ENCODE data around the gene NUTM2F. TPM values are rescaled to one million over a fixed set of nuclear protein-coding genes. Genes with fewer than 3 reads are reported as not detected.
"Not testable (repeated sequence)": the region's sequence is repeated elsewhere in the genome, so short reads cannot be mapped to it uniquely, and the experiment has no call there.

Gene NUTM2F
- total and polyA plus RNA-seq, 2 donors (not counting 3 experiments of a cell fraction or from before 2014, with no cell fraction given) = not detected

GRCh38 chr9:94374176-94375056 is 46.0 kb upstream of the NUTM2F start:
- intact Hi-C loops (cut with micrococcal nuclease); H3K9me1 ChIP-seq (replicated peaks; ENCODE audit: control insufficient read depth, extremely low read depth, insufficient read depth, low read length); BruUV-seq (replicated peaks); CTCF ChIA-PET; H3K9me3 ChIP-seq (replicated peaks; ENCODE audit: control insufficient read depth, insufficient read depth, low read length); H3K4me1 ChIP-seq (ENCODE audit: control insufficient read depth, extremely low read depth, insufficient read depth, low read length); dilution Hi-C loops (cut with MboI; ENCODE audit: extremely low pct_ligation_motif_present, low sequenced_read_pairs); H3K36me3 ChIP-seq (ENCODE audit: control insufficient read depth in 2 of 2, extremely low read depth in 1 of 2, insufficient read depth in 2 of 2, low read length in 2 of 2); H4K20me1 ChIP-seq (replicated peaks; ENCODE audit: control insufficient read depth, extremely low read depth, insufficient read depth, low read length); H3K27me3 ChIP-seq (ENCODE audit: control insufficient read depth in 2 of 2, insufficient read depth in 2 of 2, low read length in 2 of 2): not testable (repeated sequence)
- peak; percentile 93 for DNase-seq (ENCODE audit: low read depth, low spot score)
- peak overlapping the region; percentile 74 for H3K4me2 ChIP-seq (ENCODE audit: insufficient read depth, low read length)
- TF ChIP-seq POLR2A (IDR thresholded peaks at IDR 0.05; ENCODE audit: low read depth, low read length) = peak; percentile 59
- peak; percentile 79 for TF ChIP-seq POLR2AphosphoS5 (IDR thresholded peaks at IDR 0.05; ENCODE audit: insufficient read depth, low read depth, low read length)
- peak overlapping the region; percentile 53 for H3K27ac ChIP-seq (ENCODE audit: insufficient read depth, low read depth, low read length)
- H3K9ac ChIP-seq (replicated peaks; ENCODE audit: extremely low read depth, insufficient read depth, low read length) = peak overlapping the region; percentile 47
- H3K4me3 ChIP-seq (replicated peaks in 1 of 3; ENCODE audit: insufficient read depth in 1 of 3, low read depth in 1 of 3, low read length in 3 of 3) = peak overlapping the region; percentile 31 to 67 (median 66)
- FAIRE-seq = peak; percentile 100
- peak overlapping the region; percentile 82 for H2AFZ ChIP-seq (ENCODE audit: low read depth, low read length)
- H3K79me2 ChIP-seq (ENCODE audit: control insufficient read depth, insufficient read depth, low read length) = peaks cover 17% of the 10 kb centered on the region
- POLR2A ChIA-PET = interaction anchor here (0.6 kb wide), 1 partner anchor 83 kb away, joined by 3 read pairs; no protein-coding TSS in a partner anchor

- peak overlapping the region; percentile 20 for H2AFZ ChIP-seq (ENCODE audit: low read depth, low read length)
Measured at GRCh38 chr9:94373779-94374175, 45.3 kb upstream of the NUTM2F start.

GRCh38 chr9:94370266-94370665 is 41.8 kb upstream of the NUTM2F start:
- H3K9ac ChIP-seq (replicated peaks; ENCODE audit: extremely low read depth, insufficient read depth, low read length); DNase-seq (ENCODE audit: low read depth, low spot score); H3K4me1 ChIP-seq (ENCODE audit: control insufficient read depth, extremely low read depth, insufficient read depth, low read length); BruUV-seq (replicated peaks); H3K9me3 ChIP-seq (replicated peaks; ENCODE audit: control insufficient read depth, insufficient read depth, low read length); H3K4me3 ChIP-seq (replicated peaks in 1 of 3; ENCODE audit: insufficient read depth in 1 of 3, low read depth in 1 of 3, low read length in 3 of 3); H3K4me2 ChIP-seq (ENCODE audit: insufficient read depth, low read length); H4K20me1 ChIP-seq (replicated peaks; ENCODE audit: control insufficient read depth, extremely low read depth, insufficient read depth, low read length); CTCF ChIA-PET; H3K27me3 ChIP-seq (ENCODE audit: control insufficient read depth in 2 of 2, insufficient read depth in 2 of 2, low read length in 2 of 2); H3K27ac ChIP-seq (ENCODE audit: insufficient read depth, low read depth, low read length); dilution Hi-C loops (cut with MboI; ENCODE audit: extremely low pct_ligation_motif_present, low sequenced_read_pairs); FAIRE-seq; H3K36me3 ChIP-seq (ENCODE audit: control insufficient read depth in 2 of 2, extremely low read depth in 1 of 2, insufficient read depth in 2 of 2, low read length in 2 of 2); intact Hi-C loops (cut with micrococcal nuclease); H2AFZ ChIP-seq (ENCODE audit: low read depth, low read length); H3K79me2 ChIP-seq (ENCODE audit: control insufficient read depth, insufficient read depth, low read length); H3K9me1 ChIP-seq (replicated peaks; ENCODE audit: control insufficient read depth, extremely low read depth, insufficient read depth, low read length); POLR2A ChIA-PET: not testable (repeated sequence)

More at GRCh38 chr9:94373779-94374175, 45.3 kb upstream of the NUTM2F start:
- H3K4me1 ChIP-seq (ENCODE audit: control insufficient read depth, extremely low read depth, insufficient read depth, low read length); CTCF ChIA-PET; H3K9me3 ChIP-seq (replicated peaks; ENCODE audit: control insufficient read depth, insufficient read depth, low read length); DNase-seq (ENCODE audit: low read depth, low spot score); H3K36me3 ChIP-seq (ENCODE audit: control insufficient read depth in 2 of 2, extremely low read depth in 1 of 2, insufficient read depth in 2 of 2, low read length in 2 of 2); H3K9ac ChIP-seq (replicated peaks; ENCODE audit: extremely low read depth, insufficient read depth, low read length); dilution Hi-C loops (cut with MboI; ENCODE audit: extremely low pct_ligation_motif_present, low sequenced_read_pairs); H3K9me1 ChIP-seq (replicated peaks; ENCODE audit: control insufficient read depth, extremely low read depth, insufficient read depth, low read length); H3K27me3 ChIP-seq (ENCODE audit: control insufficient read depth in 2 of 2, insufficient read depth in 2 of 2, low read length in 2 of 2); intact Hi-C loops (cut with micrococcal nuclease); H4K20me1 ChIP-seq (replicated peaks; ENCODE audit: control insufficient read depth, extremely low read depth, insufficient read depth, low read length); FAIRE-seq: not testable (repeated sequence)
- peak overlapping the region; percentile 74 for H3K4me2 ChIP-seq (ENCODE audit: insufficient read depth, low read length)
- H3K4me3 ChIP-seq (replicated peaks in 1 of 3; ENCODE audit: insufficient read depth in 1 of 3, low read depth in 1 of 3, low read length in 3 of 3) = peak overlapping the region in 2 of 3 experiments; percentile 30 to 62
- peaks cover 17% of the 10 kb centered on the region for H3K79me2 ChIP-seq (ENCODE audit: control insufficient read depth, insufficient read depth, low read length)
- BruUV-seq (replicated peaks) = TSS peak; percentile 86
- POLR2A ChIA-PET = interaction anchor here (0.6 kb wide), 1 partner anchor 82 kb away, joined by 3 read pairs; no protein-coding TSS in a partner anchor
- peak overlapping the region; percentile 53 for H3K27ac ChIP-seq (ENCODE audit: insufficient read depth, low read depth, low read length)

GRCh38 chr9:94364093-94364614 is 35.7 kb upstream of the NUTM2F start:
- H2AFZ ChIP-seq (ENCODE audit: low read depth, low read length); H3K9ac ChIP-seq (replicated peaks; ENCODE audit: extremely low read depth, insufficient read depth, low read length); intact Hi-C loops (cut with micrococcal nuclease); BruUV-seq (replicated peaks); H3K4me3 ChIP-seq (replicated peaks in 1 of 3; ENCODE audit: insufficient read depth in 1 of 3, low read depth in 1 of 3, low read length in 3 of 3); H4K20me1 ChIP-seq (replicated peaks; ENCODE audit: control insufficient read depth, extremely low read depth, insufficient read depth, low read length); H3K27me3 ChIP-seq (ENCODE audit: control insufficient read depth in 2 of 2, insufficient read depth in 2 of 2, low read length in 2 of 2); dilution Hi-C loops (cut with MboI; ENCODE audit: extremely low pct_ligation_motif_present, low sequenced_read_pairs); DNase-seq (ENCODE audit: low read depth, low spot score); CTCF ChIA-PET; H3K27ac ChIP-seq (ENCODE audit: insufficient read depth, low read depth, low read length); H3K79me2 ChIP-seq (ENCODE audit: control insufficient read depth, insufficient read depth, low read length); FAIRE-seq; H3K9me1 ChIP-seq (replicated peaks; ENCODE audit: control insufficient read depth, extremely low read depth, insufficient read depth, low read length); H3K4me1 ChIP-seq (ENCODE audit: control insufficient read depth, extremely low read depth, insufficient read depth, low read length); H3K4me2 ChIP-seq (ENCODE audit: insufficient read depth, low read length); POLR2A ChIA-PET; H3K9me3 ChIP-seq (replicated peaks; ENCODE audit: control insufficient read depth, insufficient read depth, low read length); H3K36me3 ChIP-seq (ENCODE audit: control insufficient read depth in 2 of 2, extremely low read depth in 1 of 2, insufficient read depth in 2 of 2, low read length in 2 of 2): not testable (repeated sequence)
